Femur (tissue), 1 donor: ENCODE data around the gene ANAPC10.
"Not testable (repeated sequence)": the region's sequence is repeated elsewhere in the genome, so short reads cannot be mapped to it uniquely, and the experiment has no call there.

Source experiments
- DNase-seq: peaks from one replicate; pipeline ENCODE4 v3.0.0-alpha.2; 2017

The ANAPC10 gene

DNA sequence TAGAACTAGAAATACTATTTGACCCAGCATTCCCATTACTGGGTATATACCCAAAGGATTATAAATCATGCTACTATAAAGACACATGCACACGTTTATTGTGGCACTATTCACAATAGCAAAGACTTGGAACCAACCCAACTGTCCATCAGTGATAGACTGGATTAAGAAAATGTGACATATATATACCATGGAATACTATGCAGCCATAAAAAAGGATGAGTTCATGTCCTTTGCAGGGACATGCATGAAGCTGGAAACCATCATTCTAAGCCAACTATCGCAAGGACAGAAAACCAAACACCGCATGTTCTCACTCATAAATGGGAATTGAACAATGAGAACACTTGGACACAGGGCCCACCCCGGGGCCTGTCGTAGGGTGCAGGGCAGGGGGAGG lies 97.3 kb downstream of the ANAPC10 start:
- not testable (repeated sequence) for DNase-seq

GRCh38 chr4:144989306-144989705 lies 108.7 kb downstream of the ANAPC10 start:
- no peak for DNase-seq

DNA sequence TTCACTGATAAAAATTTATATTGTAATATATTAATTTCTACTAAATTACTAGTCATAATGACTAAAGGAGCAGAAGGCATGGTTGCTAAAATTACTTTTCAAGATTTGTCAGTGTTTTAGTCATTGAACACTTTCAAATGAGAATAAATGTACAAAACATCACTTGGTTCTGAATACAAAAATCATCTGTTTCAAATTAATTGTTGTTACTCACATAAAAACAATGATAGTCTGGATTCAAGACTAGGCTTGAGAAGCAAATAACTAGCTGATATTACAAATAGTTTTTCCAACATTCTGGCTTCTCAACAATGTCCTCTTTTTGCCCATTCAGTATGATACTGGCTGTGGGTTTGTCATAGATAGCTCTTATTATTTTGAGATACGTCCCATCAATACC lies 112.5 kb downstream of the ANAPC10 start:
- DNase-seq, result no peak

DNA sequence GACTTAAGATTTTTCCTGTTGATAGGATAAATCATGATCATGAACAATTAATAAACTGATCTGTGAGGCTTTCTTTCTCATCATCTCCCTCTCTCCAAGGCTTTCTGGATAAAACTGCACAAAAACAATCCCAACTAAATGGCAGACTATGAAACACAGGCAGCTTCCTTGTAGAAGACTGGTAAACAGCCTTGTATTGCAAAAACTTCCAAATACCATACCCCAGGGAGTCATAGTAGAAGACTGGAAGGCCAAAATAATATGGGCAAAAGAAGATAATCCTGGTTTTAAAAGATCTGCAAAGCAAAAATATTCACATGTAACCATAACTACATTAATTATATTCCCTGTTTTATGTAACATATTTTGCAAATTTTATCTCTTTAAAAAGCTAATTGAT lies 113.0 kb downstream of the ANAPC10 start:
- DNase-seq, result no peak

DNA sequence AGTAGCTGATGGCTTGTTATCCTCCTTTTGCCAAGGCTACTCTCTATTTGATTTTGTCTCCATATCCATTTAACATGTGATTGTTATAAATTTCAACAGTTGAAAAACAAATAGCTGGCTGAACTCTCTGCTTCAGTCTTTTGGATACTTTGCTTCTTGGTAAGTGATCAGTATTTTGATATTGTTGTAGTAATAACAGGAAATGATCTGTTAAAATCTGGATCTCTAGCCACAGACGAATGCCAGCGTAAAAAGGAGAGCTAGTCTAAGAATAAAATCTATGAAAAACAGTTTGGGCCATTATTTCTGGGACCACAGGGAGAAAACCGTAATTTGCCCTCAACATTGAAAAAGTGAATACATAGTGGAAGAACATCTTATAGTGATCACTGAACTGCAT lies 113.8 kb downstream of the ANAPC10 start:
- no peak for DNase-seq

DNA sequence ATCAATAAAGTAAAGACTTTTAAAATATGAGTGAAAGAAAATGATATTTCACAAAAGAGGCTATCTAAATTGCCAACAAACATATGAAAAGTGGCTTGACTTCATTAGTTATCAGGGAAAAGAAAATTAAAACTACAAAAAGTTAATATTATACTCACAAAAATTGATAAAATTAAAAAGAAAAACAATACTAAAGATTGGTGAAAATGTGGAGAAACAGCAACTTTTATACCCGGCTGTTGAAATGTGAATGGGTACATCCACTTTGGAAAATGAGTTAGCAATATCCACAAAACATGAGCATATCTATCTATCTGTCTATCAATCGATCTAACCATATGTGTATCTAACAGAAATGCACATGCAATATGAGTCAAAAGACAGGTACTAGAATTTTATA lies 122.3 kb downstream of the ANAPC10 start:
- DNase-seq, result no peak

DNA sequence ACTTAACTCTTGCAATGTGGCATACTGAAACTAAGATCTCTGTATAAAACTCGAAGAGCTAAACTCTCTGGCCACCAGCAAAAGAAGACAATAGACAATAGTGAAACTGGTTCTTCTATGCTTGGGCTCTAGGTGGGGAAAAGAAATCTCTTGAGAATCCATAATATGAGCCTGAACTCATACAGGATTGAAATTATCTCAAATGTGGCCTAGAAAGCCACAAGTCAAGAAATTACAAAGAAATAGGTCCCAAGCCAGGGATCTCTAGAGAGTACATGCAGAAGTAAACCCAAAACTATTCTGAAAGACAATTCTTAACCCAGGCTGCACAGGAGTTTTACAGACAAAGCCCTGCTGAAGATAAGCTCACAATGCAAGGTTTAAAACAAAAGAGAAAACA lies 127.4 kb downstream of the ANAPC10 start:
- DNase-seq, result no peak

- DNase-seq, result no peak
Observed at GRCh38 chr4:144969821-144970220, 128.2 kb downstream of the ANAPC10 start.

- no peak for DNase-seq
Observed at GRCh38 chr4:144968606-144969005, 129.4 kb downstream of the ANAPC10 start.

DNA sequence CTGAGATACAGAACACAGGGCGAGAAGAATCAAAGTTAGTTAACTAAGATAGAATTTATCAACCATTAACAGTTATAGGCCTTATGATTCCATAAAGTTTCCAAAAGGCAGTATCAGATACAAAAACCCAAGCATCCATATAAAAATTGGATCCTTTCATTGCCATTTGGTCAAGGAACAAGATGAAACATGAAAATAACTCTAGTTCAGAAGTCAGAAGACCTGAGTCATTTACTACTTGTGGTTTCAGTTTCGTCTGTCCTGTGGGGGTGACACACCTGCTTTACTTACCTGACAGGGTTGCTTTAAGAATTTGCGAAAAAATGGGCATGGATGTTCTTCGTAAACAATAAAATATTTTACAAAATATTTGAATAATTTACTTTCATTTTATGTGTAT lies 130.8 kb downstream of the ANAPC10 start:
- no peak for DNase-seq

GRCh38 chr4:144962300-144962699 lies 135.7 kb downstream of the ANAPC10 start:
- no peak for DNase-seq

DNA sequence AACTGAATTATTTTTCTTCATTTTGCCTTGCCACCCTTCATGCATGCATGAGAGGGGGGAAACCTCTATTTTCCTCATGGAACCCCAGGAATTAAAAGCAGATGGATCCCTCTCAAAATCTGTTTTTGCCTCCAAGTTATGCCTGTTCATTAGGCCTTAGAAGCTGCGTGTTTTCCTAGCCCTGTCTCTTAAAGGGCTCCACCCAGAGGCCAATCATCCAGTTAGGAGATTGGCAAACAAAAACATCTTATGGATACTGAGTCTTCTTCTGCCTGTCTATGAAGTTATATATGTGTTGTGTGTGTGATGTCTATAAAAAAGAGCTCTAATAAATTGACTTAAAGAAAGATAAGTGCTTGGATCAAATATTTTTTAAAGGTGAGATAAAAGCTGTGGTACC lies 142.9 kb downstream of the ANAPC10 start:
- no peak for DNase-seq

DNA sequence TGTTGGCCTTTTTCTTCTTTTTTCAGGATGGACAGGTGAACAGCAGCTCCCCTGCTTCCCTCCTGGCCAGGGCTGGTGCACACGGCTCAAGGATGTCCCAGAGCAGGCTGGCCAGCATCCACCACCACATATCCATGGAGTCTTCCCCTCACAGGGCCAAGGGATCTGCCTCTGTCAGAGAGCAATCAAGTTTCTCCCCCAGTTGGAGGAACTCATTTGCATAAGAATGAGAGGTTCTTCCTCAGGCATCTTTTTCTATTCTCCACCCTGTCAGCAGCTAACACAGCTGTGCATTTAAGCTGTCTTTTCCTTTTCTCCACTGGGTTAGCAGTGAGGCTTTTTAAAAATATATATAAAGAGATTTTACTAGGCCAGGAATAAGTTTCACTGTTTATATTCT lies 143.8 kb downstream of the ANAPC10 start:
- DNase-seq, result no peak

GRCh38 chr4:144948421-144948820 lies 149.6 kb downstream of the ANAPC10 start:
- no peak for DNase-seq

DNA sequence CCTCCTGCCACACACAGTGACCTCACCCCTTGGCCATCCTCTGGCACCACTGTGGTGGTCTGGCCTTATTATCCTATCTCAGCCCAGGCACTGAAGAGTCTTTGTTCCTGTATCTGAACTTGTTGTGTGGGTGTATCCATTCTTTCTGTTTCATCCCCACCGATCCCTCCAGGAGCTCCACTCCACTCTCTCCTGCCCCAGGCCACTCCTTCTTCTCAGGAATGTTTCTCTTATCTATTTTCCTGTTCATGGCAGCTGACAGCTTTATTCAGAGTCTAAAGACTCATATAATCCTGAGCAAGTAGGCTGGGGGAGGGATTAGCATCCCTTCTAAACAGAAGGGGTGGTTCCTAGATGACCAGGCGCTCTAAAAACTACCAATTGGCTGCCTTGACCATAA lies 150.0 kb downstream of the ANAPC10 start:
- no peak for DNase-seq
